Umbilical cord (tissue), 2 donors: ENCODE results near the gene CACNA1H. TPM values are rescaled to one million over a fixed set of nuclear protein-coding genes. Genes with fewer than 3 reads are reported as not detected.

Experiments used
- DNase-seq: peaks from one replicate; pipeline ENCODE4 v3.0.0-alpha.2; 2015; ENCODE audit warnings: low spot score
- total RNA-seq: library from RNA; depleted of rRNA; stranded (reverse); fragments of >200 nt; gene quantifications from one replicate; pipeline ENCODE4 v1.2.3, GENCODE V29; 2014; ENCODE audit warnings: low replicate concordance; ENCODE audit not compliant: insufficient read depth

CACNA1H gene
- 8.7 TPM for total RNA-seq

- DNase-seq, result no peak
Observed at GRCh38 chr16:1152651-1153259, at the start of gene CACNA1H. CACNA1H (plus strand) TSS chr16:1153106; CDS start chr16:1153738, 632 bp downstream.

- DNase-seq, result no peak
Observed at GRCh38 chr16:1103636-1103980, 49.3 kb upstream of the CACNA1H start.

- peak; percentile 49 for DNase-seq
Observed at GRCh38 chr16:1105888-1106620, 46.9 kb upstream of the CACNA1H start.

- DNase-seq, result no peak
Observed at GRCh38 chr16:1106659-1107058, 46.2 kb upstream of the CACNA1H start.

GRCh38 chr16:1107141-1107540, 45.8 kb upstream of the CACNA1H start:
- no peak for DNase-seq

GRCh38 chr16:1107731-1108130, 45.2 kb upstream of the CACNA1H start:
- DNase-seq, result no peak

GRCh38 chr16:1108299-1109252, 44.3 kb upstream of the CACNA1H start:
- no peak for DNase-seq

GRCh38 chr16:1109648-1110047, 43.3 kb upstream of the CACNA1H start:
- peak; percentile 19 for DNase-seq

- no peak for DNase-seq
Observed at GRCh38 chr16:1112506-1113184, 40.3 kb upstream of the CACNA1H start.

- no peak for DNase-seq
Observed at GRCh38 chr16:1113489-1113888, 39.4 kb upstream of the CACNA1H start.

- DNase-seq, result no peak
Observed at GRCh38 chr16:1113889-1114526, 38.9 kb upstream of the CACNA1H start.

GRCh38 chr16:1116693-1117077, 36.2 kb upstream of the CACNA1H start:
- no peak for DNase-seq

GRCh38 chr16:1117176-1117900, 35.6 kb upstream of the CACNA1H start:
- no peak for DNase-seq

GRCh38 chr16:1117926-1118325, 35.0 kb upstream of the CACNA1H start:
- no peak for DNase-seq

GRCh38 chr16:1119129-1119528, 33.8 kb upstream of the CACNA1H start:
- no peak for DNase-seq

GRCh38 chr16:1119766-1120576, 32.9 kb upstream of the CACNA1H start:
- DNase-seq, result no peak

- DNase-seq, result no peak
Observed at GRCh38 chr16:1120577-1120941, 32.3 kb upstream of the CACNA1H start.

- no peak for DNase-seq
Observed at GRCh38 chr16:1121009-1121408, 31.9 kb upstream of the CACNA1H start.

- no peak for DNase-seq
Observed at GRCh38 chr16:1121601-1122397, 31.1 kb upstream of the CACNA1H start.
